SU-DHL-6 (cell line): Measurements from ENCODE around the gene NMRK1.

ENCODE experiments used
- H2AFZ ChIP-seq: fragments of 200-600 bp; sonication (generic); 2 replicates; pipeline ENCODE4 v1.6.1; 2014; ENCODE audit warnings: low read depth, mild to moderate bottlenecking, moderate library complexity, mixed read lengths, antibody characterized with exemption, low read length; ENCODE audit not compliant: severe bottlenecking
- H3F3A ChIP-seq: fragments of 200-600 bp; shearing (Covaris generic); 2 replicates; pipeline ENCODE4 v1.6.0; 2016; ENCODE audit warnings: antibody characterized with exemption, mild to moderate bottlenecking; ENCODE audit not compliant: insufficient read depth
- H3K27ac ChIP-seq: fragments of 200-600 bp; sonication (generic); 2 replicates; pipeline ENCODE4 v1.5.1; 2016; ENCODE audit warnings: low read depth, mild to moderate bottlenecking, low read length, moderate library complexity, mixed read lengths
- H3K27me3 ChIP-seq: fragments of 200-600 bp; sonication (generic), shearing (Covaris generic); 2 replicates; pipeline ENCODE4 v1.6.0; 2014; ENCODE audit warnings: mild to moderate bottlenecking, low read length
- H3K36me3 ChIP-seq: fragments of 200-600 bp; sonication (generic); 2 replicates; pipeline ENCODE4 v1.6.1; 2014; ENCODE audit warnings: mild to moderate bottlenecking, low read length, mixed read lengths
- H3K4me2 ChIP-seq: fragments of 300-600, 200-600 bp; shearing (Covaris generic), sonication (generic); 2 replicates; pipeline ENCODE4 v1.6.0; 2014; ENCODE audit warnings: low read length, low read depth, mild to moderate bottlenecking; ENCODE audit not compliant: poor library complexity, severe bottlenecking
- H3K4me3 ChIP-seq: fragments of 200-600 bp; sonication (generic); 2 replicates; pipeline ENCODE4 v1.5.1; 2014; ENCODE audit warnings: antibody characterized with exemption, low read length, mild to moderate bottlenecking, mixed read lengths; ENCODE audit not compliant: insufficient read depth, poor library complexity, severe bottlenecking
- H3K79me2 ChIP-seq: fragments of 200-600 bp; sonication (generic); 2 replicates; pipeline ENCODE4 v1.6.1; 2014; ENCODE audit warnings: mild to moderate bottlenecking, low read length, moderate library complexity; ENCODE audit not compliant: insufficient read depth
- H3K9ac ChIP-seq: fragments of 200-600 bp; sonication (generic); 2 replicates; pipeline ENCODE4 v1.7.0; 2014; ENCODE audit warnings: mild to moderate bottlenecking, low read length
- H3K9me2 ChIP-seq: fragments of 200-600 bp; sonication (generic); replicated peaks from 2 replicates; pipeline ENCODE4 v1.6.1; 2014; ENCODE audit warnings: low read length; ENCODE audit not compliant: insufficient read depth
- H3K9me3 ChIP-seq: fragments of 200-600 bp; sonication (generic); 2 replicates; pipeline ENCODE4 v1.6.1; 2014; ENCODE audit warnings: low read length, mixed read lengths; ENCODE audit not compliant: insufficient read depth
- H4K20me1 ChIP-seq: fragments of 200-600 bp; sonication (generic); 2 replicates; pipeline ENCODE4 v1.6.1; 2014; ENCODE audit warnings: low read depth, mild to moderate bottlenecking, antibody characterized with exemption, low read length, moderate library complexity, mixed read lengths
- EZH2phosphoT487 ChIP-seq: fragments of 200-600 bp; sonication (generic), shearing (Covaris generic); conservative IDR thresholded peaks from 2 replicates; pipeline ENCODE4 v1.6.1; 2018; ENCODE audit warnings: mild to moderate bottlenecking, antibody characterized with exemption, low read length, moderate library complexity, mixed read lengths
- TF ChIP-seq, protein P1 (sequence below): fragments of 200-600 bp; sonication (generic); IDR thresholded peaks from one replicate; pipeline ENCODE4 v1.5.1; 2017; ENCODE audit warnings: antibody characterized with exemption, mild to moderate bottlenecking, low read length, moderate library complexity; ENCODE audit not compliant: insufficient read depth, poor library complexity, severe bottlenecking

NMRK1 gene

DNA sequence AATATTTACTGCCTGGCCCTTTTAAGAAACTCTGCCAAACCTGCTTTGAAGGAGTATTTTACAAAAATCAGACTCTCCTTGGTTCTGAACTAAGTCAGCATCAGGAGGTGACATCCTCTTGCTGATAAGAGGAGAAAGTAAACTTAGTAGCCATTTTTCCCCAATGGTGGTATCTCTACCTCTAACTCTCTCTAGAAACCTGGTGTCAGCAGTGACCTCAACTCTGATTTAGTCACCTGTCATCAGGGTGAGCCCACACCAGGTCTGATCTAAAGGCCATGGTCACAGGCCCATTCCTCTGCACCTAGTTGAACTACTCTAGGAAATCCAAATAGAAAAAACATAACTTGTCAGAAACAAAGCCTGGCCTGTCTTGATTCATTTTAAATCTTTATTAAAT is 64.1 kb downstream of the NMRK1 start:
- TF ChIP-seq, protein P1, sequence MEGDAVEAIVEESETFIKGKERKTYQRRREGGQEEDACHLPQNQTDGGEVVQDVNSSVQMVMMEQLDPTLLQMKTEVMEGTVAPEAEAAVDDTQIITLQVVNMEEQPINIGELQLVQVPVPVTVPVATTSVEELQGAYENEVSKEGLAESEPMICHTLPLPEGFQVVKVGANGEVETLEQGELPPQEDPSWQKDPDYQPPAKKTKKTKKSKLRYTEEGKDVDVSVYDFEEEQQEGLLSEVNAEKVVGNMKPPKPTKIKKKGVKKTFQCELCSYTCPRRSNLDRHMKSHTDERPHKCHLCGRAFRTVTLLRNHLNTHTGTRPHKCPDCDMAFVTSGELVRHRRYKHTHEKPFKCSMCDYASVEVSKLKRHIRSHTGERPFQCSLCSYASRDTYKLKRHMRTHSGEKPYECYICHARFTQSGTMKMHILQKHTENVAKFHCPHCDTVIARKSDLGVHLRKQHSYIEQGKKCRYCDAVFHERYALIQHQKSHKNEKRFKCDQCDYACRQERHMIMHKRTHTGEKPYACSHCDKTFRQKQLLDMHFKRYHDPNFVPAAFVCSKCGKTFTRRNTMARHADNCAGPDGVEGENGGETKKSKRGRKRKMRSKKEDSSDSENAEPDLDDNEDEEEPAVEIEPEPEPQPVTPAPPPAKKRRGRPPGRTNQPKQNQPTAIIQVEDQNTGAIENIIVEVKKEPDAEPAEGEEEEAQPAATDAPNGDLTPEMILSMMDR = no peak
- no peak for TF ChIP-seq EZH2phosphoT487
- H4K20me1 ChIP-seq = peaks cover 5% of the 10 kb centered on the region; the same call in 1 of the 2 replicates
- H3K36me3 ChIP-seq = no peaks in the 10 kb centered on the region
- H2AFZ ChIP-seq = no peak overlapping the region
- no peak overlapping the region for H3K9ac ChIP-seq
- peaks cover 19% of the 10 kb centered on the region for H3F3A ChIP-seq
- peaks cover 84% of the 10 kb centered on the region for H3K79me2 ChIP-seq
- no peaks in the 10 kb centered on the region for H3K9me3 ChIP-seq
- H3K4me2 ChIP-seq = peak overlapping the region; percentile 100
- no peaks in the 10 kb centered on the region for H3K27me3 ChIP-seq
- no peak overlapping the region for H3K27ac ChIP-seq
- no peaks in the 10 kb centered on the region for H3K9me2 ChIP-seq
- no peak overlapping the region for H3K4me3 ChIP-seq

DNA sequence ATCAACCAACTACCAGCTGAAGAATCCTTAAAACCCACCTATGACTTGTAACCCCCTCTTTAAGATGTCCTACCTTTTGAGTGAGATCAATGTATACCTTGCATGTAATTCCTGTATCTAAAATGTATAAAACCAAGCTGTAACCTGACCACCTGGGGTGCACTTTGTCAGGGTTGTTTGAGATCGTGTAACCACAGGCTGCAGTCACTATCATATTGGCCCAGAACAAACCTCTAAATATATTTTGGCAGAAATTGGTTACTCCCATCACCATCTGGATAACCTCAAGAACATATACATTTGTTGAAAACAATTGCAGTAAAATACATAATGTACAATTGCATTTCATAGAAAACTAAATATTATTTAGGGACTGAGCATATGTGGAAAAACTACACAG is 68.3 kb downstream of the NMRK1 start:
- no peak overlapping the region for H3K4me2 ChIP-seq
- H3K9me2 ChIP-seq = no peaks in the 10 kb centered on the region
- no peak overlapping the region for H2AFZ ChIP-seq
- peaks cover 4% of the 10 kb centered on the region for H4K20me1 ChIP-seq
- peaks cover 12% of the 10 kb centered on the region; the same call in 1 of the 2 replicates for H3F3A ChIP-seq
- TF ChIP-seq, protein P1 = no peak
- TF ChIP-seq EZH2phosphoT487 = no peak
- no peaks in the 10 kb centered on the region for H3K27me3 ChIP-seq
- H3K4me3 ChIP-seq = no peak overlapping the region
- H3K79me2 ChIP-seq = peaks cover 82% of the 10 kb centered on the region
- H3K27ac ChIP-seq = no peak overlapping the region
- peaks cover 10% of the 10 kb centered on the region; the same call in 1 of the 2 replicates for H3K36me3 ChIP-seq
- no peaks in the 10 kb centered on the region for H3K9me3 ChIP-seq
- H3K9ac ChIP-seq = no peak overlapping the region

DNA sequence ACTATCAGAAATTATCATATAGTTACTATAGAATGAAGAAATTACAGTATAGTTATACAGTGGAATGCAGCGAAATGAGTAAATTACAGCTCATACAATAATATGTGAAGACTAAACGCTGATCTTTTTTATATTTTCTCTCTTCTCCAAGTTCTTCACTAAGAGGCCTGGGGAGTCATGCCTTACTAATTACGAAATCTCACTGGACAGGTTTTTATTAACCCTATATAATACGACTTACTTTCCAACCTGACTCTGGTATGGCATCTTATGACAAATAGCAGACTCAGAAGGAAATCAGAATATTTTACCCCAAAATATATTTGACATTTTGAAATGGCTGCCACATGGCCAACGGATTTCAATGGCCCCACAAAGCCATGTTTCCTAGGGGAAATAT is 68.9 kb downstream of the NMRK1 start:
- TF ChIP-seq, protein P1 = no peak
- no peak for TF ChIP-seq EZH2phosphoT487
- Histone ChIP-seq H3K9me3 (no peaks in the 10 kb centered on the region), H3K9me2 (no peaks in the 10 kb centered on the region), H3K27ac (no peak overlapping the region), H3F3A (peaks cover 9% of the 10 kb centered on the region; the same call in 1 of the 2 replicates), H3K36me3 (peaks cover 10% of the 10 kb centered on the region; the same call in 1 of the 2 replicates), H2AFZ (no peak overlapping the region), H3K4me3 (no peak overlapping the region), H3K27me3 (no peaks in the 10 kb centered on the region), H4K20me1 (peaks cover 4% of the 10 kb centered on the region), H3K4me2 (no peak overlapping the region), H3K79me2 (peaks cover 75% of the 10 kb centered on the region), H3K9ac (no peak overlapping the region)

DNA sequence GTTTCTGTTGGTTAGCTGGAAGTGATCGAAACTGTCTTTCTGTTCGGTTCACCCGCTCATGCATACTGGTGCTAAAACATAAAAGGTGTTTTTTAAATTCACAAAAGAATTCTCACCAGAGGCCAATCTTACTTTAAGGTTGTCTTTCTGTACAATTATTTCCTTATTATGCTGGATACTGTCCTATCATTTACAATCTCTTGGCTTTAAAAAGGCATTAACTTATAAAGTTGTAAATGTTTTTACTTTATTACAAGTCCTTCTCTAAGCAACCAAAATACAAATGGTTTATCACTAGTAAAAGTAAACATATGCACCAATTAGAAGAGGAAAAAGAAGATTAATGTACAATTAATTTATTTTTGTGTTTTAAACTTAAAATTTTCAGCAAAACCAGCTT is 70.6 kb downstream of the NMRK1 start:
- peaks cover 4% of the 10 kb centered on the region for H4K20me1 ChIP-seq
- H3K9me3 ChIP-seq = no peaks in the 10 kb centered on the region
- H3K9ac ChIP-seq = no peak overlapping the region
- H2AFZ ChIP-seq = no peak overlapping the region
- TF ChIP-seq EZH2phosphoT487 = no peak
- TF ChIP-seq, protein P1 = no peak
- H3K36me3 ChIP-seq = peaks cover 10% of the 10 kb centered on the region; the same call in 1 of the 2 replicates
- H3K9me2 ChIP-seq = no peaks in the 10 kb centered on the region
- H3K4me2 ChIP-seq = no peak overlapping the region
- no peaks in the 10 kb centered on the region for H3K27me3 ChIP-seq
- peaks cover 7% of the 10 kb centered on the region; the same call in 1 of the 2 replicates for H3F3A ChIP-seq
- H3K27ac ChIP-seq = no peak overlapping the region
- no peak overlapping the region for H3K4me3 ChIP-seq
- peaks cover 59% of the 10 kb centered on the region for H3K79me2 ChIP-seq
